A549 (cell line): ENCODE measurements around the gene NR2F1. TPM values are rescaled to one million over a fixed set of nuclear protein-coding genes. Genes with fewer than 3 reads are reported as not detected.

ENCODE experiments used
- ATAC-seq, 2 experiments: fragments of 200-7000 bp in 1 of 2; fragments of >200 bp in 1 of 2; cut with Nextera tagmentation in 1 of 2; cut with Tn5 transposase in 1 of 2; 3 replicates each; pipeline versions ENCODE4 v1.8.0 to v1.9.1; 2018 to 2020; ENCODE audit warnings: mild to moderate bottlenecking in 1 of 2, moderate library complexity in 1 of 2
- CTCF ChIA-PET: fragments of 300-600 bp; sonication (Branson Sonifier 250); formaldehyde crosslinking; extraction: SDS; loops from one replicate; lab custom pipeline; 2021; ENCODE audit warnings: antibody characterized with exemption, inconsistent platforms; lab: Yijun Ruan, JAX
- POLR2A ChIA-PET: fragments of 350-600 bp; formaldehyde crosslinking; extraction: SDS; loops from one replicate; lab custom pipeline; 2021; ENCODE audit warnings: antibody characterized with exemption, inconsistent platforms; lab: Yijun Ruan, JAX
- DNase-seq, 2 experiments: peaks; one replicate each; pipeline versions ENCODE4 v3.0.0 to v3.0.0-alpha.2; 2011 to 2016; ENCODE audit warnings: low read depth in 1 of 2, low spot score in 1 of 2
- FAIRE-seq: peaks from 2 replicates; lab custom pipeline; 2011; peaks lifted over from hg19 to GRCh38; lab: Jason Lieb, UNC
- H3K27ac ChIP-seq, 2 experiments: fragments of >200 bp; sonication (Bioruptor Twin); formaldehyde crosslinking; 3 replicates each; pipeline ENCODE4 v1.5.1; 2016 to 2017
- H3K4me1 ChIP-seq: fragments of >200 bp; sonication (Bioruptor Twin); formaldehyde crosslinking; 3 replicates; pipeline ENCODE4 v1.6.1; 2016
- H3K4me2 ChIP-seq: fragments of >200 bp; sonication (Bioruptor Twin); formaldehyde crosslinking; 3 replicates; pipeline ENCODE4 v1.6.1; 2016
- H3K4me3 ChIP-seq: fragments of >200 bp; sonication (Bioruptor Twin); formaldehyde crosslinking; 3 replicates; pipeline ENCODE4 v1.5.1; 2016
- H3K9me3 ChIP-seq: fragments of >200 bp; sonication (Bioruptor Twin); formaldehyde crosslinking; 3 replicates; pipeline ENCODE4 v1.6.1; 2016
- BHLHE40 ChIP-seq: IDR thresholded peaks from 2 replicates; pipeline ENCODE4 v1.6.1; 2012; ENCODE audit warnings: low read depth, low read length, inconsistent platforms
- CHD4 ChIP-seq: fragments of 200-600 bp; sonication (generic); IDR thresholded peaks from 2 replicates; pipeline ENCODE4 v1.6.1; 2016; ENCODE audit warnings: antibody characterized with exemption, mild to moderate bottlenecking, borderline replicate concordance
- CTCF ChIP-seq: fragments of >200 bp; sonication (Bioruptor Twin); formaldehyde crosslinking; IDR thresholded peaks from 3 replicates; pipeline ENCODE4 v1.5.1; 2016
- EHF ChIP-seq: fragments of 250-450 bp; sonication (Bioruptor Pico); IDR thresholded peaks from 2 replicates; pipeline ENCODE4 v1.5.0; 2020; ENCODE audit warnings: mild to moderate bottlenecking
- EP300 ChIP-seq, 2 experiments: fragments of >200 bp; sonication (Bioruptor Twin); formaldehyde crosslinking; IDR thresholded peaks; 2 replicates in 1 of 2; 3 replicates in 1 of 2; pipeline ENCODE4 v1.6.1; 2016 to 2017
- ESRRA ChIP-seq: fragments of 150-350 bp; IDR thresholded peaks from 2 replicates; pipeline ENCODE4 v1.6.1; 2014; ENCODE audit warnings: mild to moderate bottlenecking, low read length, borderline replicate concordance
- FOSB ChIP-seq: fragments of 250-450 bp; sonication (Bioruptor Pico); IDR thresholded peaks from 2 replicates; pipeline ENCODE4 v1.5.0; 2020; ENCODE audit warnings: mild to moderate bottlenecking, moderate library complexity
- FOSL2 ChIP-seq, 2 experiments: fragments of 450-650 bp in 1 of 2; fragments of >200 bp in 1 of 2; sonication (Bioruptor Twin) in 1 of 2; formaldehyde crosslinking; IDR thresholded peaks; 2 replicates each; pipeline versions ENCODE4 v1.5.0 to v1.6.1; 2016 to 2020; ENCODE audit warnings: mild to moderate bottlenecking in 1 of 2, moderate library complexity in 1 of 2
- HEYL ChIP-seq: fragments of 250-450 bp; sonication (Bioruptor Pico); IDR thresholded peaks from 2 replicates; pipeline ENCODE4 v1.8.0; 2021; ENCODE audit warnings: mild to moderate bottlenecking, moderate library complexity
- HMGXB4 ChIP-seq: fragments of 250-450 bp; sonication (Bioruptor Pico); IDR thresholded peaks from 2 replicates; pipeline ENCODE4 v1.5.0; 2021; ENCODE audit warnings: mild to moderate bottlenecking, moderate library complexity, borderline replicate concordance
- HOXA7 ChIP-seq: fragments of 250-450 bp; sonication (Bioruptor Pico); IDR thresholded peaks from 2 replicates; pipeline ENCODE4 v1.5.0; 2020; ENCODE audit warnings: mild to moderate bottlenecking, moderate library complexity
- HOXB5 ChIP-seq: fragments of 250-450 bp; sonication (Bioruptor Pico); IDR thresholded peaks from 2 replicates; pipeline ENCODE4 v1.5.0; 2020; ENCODE audit warnings: mild to moderate bottlenecking, moderate library complexity
- MAX ChIP-seq: IDR thresholded peaks from 2 replicates; pipeline ENCODE4 v1.6.1; 2012
- MYC ChIP-seq: IDR thresholded peaks from 2 replicates; pipeline ENCODE4 v1.6.1; 2012; ENCODE audit warnings: mild to moderate bottlenecking, inconsistent platforms, low read length, improper control_type of control experiment, borderline replicate concordance
- NPAS2 ChIP-seq: fragments of 250-450 bp; sonication (Bioruptor Pico); IDR thresholded peaks from 2 replicates; pipeline ENCODE4 v1.8.0; 2022; ENCODE audit warnings: mild to moderate bottlenecking, moderate library complexity, borderline replicate concordance
- POLR2AphosphoS2 ChIP-seq: conservative IDR thresholded peaks from 2 replicates; pipeline ENCODE4 v1.6.1; 2012; ENCODE audit warnings: low read length, improper control_type of control experiment, inconsistent platforms
- RAD21 ChIP-seq, 2 experiments: fragments of >200 bp in 1 of 2; sonication (Bioruptor Twin) in 1 of 2; formaldehyde crosslinking in 1 of 2; IDR thresholded peaks in 1 of 2; conservative IDR thresholded peaks in 1 of 2; 2 replicates in 1 of 2; 3 replicates in 1 of 2; pipeline ENCODE4 v1.6.1; 2012 to 2018; ENCODE audit warnings: inconsistent platforms in 1 of 2
- RFX5 ChIP-seq: fragments of 450-650 bp; IDR thresholded peaks from 2 replicates; pipeline ENCODE4 v1.7.1; 2014; ENCODE audit warnings: antibody characterized with exemption, mild to moderate bottlenecking, moderate library complexity
- RNF2 ChIP-seq: fragments of 200-600 bp; sonication (generic); IDR thresholded peaks from 2 replicates; pipeline ENCODE4 v1.6.1; 2016; ENCODE audit warnings: low read depth, mild to moderate bottlenecking, antibody characterized with exemption, moderate library complexity, borderline replicate concordance
- SMC3 ChIP-seq: fragments of >200 bp; sonication (Bioruptor Twin); formaldehyde crosslinking; IDR thresholded peaks from 3 replicates; pipeline ENCODE4 v1.6.1; 2018; ENCODE audit warnings: inconsistent platforms
- TFCP2L1 ChIP-seq: fragments of 250-450 bp; sonication (Bioruptor Pico); IDR thresholded peaks from 2 replicates; pipeline ENCODE4 v1.5.0; 2021; ENCODE audit warnings: mild to moderate bottlenecking
- TP53 ChIP-seq: fragments of 250-450 bp; sonication (Bioruptor Pico); IDR thresholded peaks from 2 replicates; pipeline ENCODE4 v1.5.0; 2021; ENCODE audit warnings: mild to moderate bottlenecking, moderate library complexity
- WGBS: methylation state at CpG from one replicate; pipeline ENCODE4 v1.1.6; 2017; ENCODE audit errors: missing lambda C conversion rate; 5-methylcytosine and 5-hydroxymethylcytosine counted together
- polyA plus RNA-seq, 4 experiments: library from polyadenylated mRNA; depleted of rRNA in 3 of 4; stranded (reverse); fragments of >200 nt; fragmentation: RNase III in 1 of 4; extraction: RNeasy Plus Mini Kit Qiagen cat#74134 plus additional on column Dnase treatment in 1 of 4; gene quantifications; 2 replicates in 3 of 4; 3 replicates in 1 of 4; pipeline ENCODE4 v1.2.3, GENCODE V29; 2011 to 2017
- TF ChIP-seq, protein P1 (sequence below): fragments of >200 bp; sonication (Bioruptor Twin); formaldehyde crosslinking; IDR thresholded peaks from 2 replicates; pipeline ENCODE4 v1.6.1; 2016

The NR2F1 gene
- polyA plus RNA-seq, 2 of the 4 experiments (the other 2 are of a cell fraction), result 5.0 to 5.2 TPM

DNA sequence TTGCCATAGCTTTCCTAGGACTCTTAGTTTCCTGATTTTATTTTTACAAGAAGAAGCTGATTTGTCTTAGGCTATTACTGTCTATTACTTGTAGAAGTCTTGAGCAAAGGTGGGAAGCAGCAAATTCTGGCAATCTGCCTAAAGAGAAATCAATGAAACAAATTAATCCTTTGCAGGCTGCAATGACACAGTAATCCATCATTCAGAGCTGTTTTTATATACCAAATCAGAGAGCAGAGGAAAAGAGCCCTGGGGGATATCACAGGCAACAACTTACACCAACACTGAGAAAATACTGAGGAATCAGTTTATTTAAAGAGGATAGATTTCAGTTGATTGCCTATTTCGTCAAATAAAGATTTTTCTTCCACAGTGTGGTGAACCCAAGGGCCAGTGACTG lies 15.6 kb upstream of the NR2F1 start:
- ATAC-seq (no peak), DNase-seq (no peak), FAIRE-seq (no peak)
- Histone ChIP-seq H3K9me3 (no peaks in the 10 kb centered on the region), H3K4me2 (no peak overlapping the region), H3K4me1 (peaks cover 9% of the 10 kb centered on the region), H3K27ac (no peak overlapping the region), H3K4me3 (no peak overlapping the region)
- CTCF ChIA-PET, result no interaction called here
- TF ChIP-seq TFCP2L1 (CRISPR knock-in tag), result no peak
- no peak for TF ChIP-seq ESRRA
- 83% methylated on average over 1 of the region's 1 CpG for WGBS
- POLR2A ChIA-PET, result no interaction called here

GRCh38 chr5:93569300-93570160 lies 13.5 kb upstream of the NR2F1 start:
- no peaks in the 10 kb centered on the region for H3K9me3 ChIP-seq
- DNase-seq (no peak), FAIRE-seq (no peak), ATAC-seq (no peak)
- peaks cover 3% of the 10 kb centered on the region; the same call in 2 of the 3 replicates for H3K4me1 ChIP-seq
- TF ChIP-seq CHD4, result no peak
- TF ChIP-seq MAX, result no peak
- TF ChIP-seq HEYL (CRISPR knock-in tag), result no peak
- no peak for TF ChIP-seq SMC3
- no peak for TF ChIP-seq FOSB
- TF ChIP-seq HMGXB4 (CRISPR knock-in tag), result no peak
- no peak for TF ChIP-seq RAD21 (conservative IDR thresholded peaks at IDR 0.05 in 1 of 2, IDR thresholded peaks at IDR 0.05 in 1 of 2)
- POLR2A ChIA-PET, result no interaction called here
- no peak overlapping the region for H3K27ac ChIP-seq
- WGBS, result 87% methylated on average over 13 of the region's 13 CpGs
- H3K4me3 ChIP-seq, result no peak overlapping the region
- no peak overlapping the region for H3K4me2 ChIP-seq
- CTCF ChIA-PET, result no interaction called here

DNA sequence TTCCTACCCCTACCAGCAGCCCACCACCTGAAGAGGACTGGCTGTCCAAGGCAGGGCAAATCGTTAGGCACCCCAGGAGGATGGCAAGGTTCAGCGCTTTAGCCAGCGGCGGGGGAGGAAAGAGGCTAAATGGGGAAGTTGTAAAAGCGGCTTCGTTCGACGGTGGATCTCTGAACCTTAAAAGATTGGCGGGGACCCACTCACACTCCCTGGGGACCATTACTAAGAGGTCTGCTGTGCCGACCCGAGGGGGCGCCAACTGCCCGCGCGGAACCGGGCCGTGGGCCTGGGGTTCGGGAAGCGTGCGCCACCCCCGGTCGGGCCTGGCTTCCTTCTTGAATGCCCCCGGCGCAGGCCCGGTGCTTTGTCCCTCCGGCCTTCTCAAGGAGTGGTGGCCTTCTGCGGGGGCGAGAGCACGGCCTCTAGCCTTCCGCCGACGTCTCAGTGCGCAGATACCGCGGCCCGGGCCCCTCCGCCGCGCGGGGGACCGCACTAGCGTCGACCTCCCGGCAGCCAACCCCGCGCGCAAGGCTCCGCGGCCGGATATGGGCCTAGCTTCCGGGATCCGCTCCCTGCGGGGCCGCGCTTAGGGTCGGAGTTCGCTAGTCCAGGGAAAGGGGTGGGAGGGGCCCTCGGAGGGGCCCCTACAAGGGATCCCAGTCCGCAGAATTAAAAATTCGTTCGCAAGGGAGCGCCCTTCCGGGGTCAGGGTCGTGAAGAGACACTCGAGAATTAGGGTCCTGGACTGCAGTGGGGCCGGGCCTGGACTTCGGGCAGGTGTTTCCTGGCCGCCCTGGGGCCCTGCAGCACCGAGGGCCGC lies 12.5 kb upstream of the NR2F1 start:
- Histone ChIP-seq H3K4me3 (no peak overlapping the region), H3K4me2 (no peak overlapping the region), H3K27ac (no peak overlapping the region), H3K4me1 (no peaks in the 10 kb centered on the region), H3K9me3 (no peaks in the 10 kb centered on the region)
- WGBS, result 94% methylated on average over 59 of the region's 70 CpGs
- FAIRE-seq (no peak), ATAC-seq (no peak), DNase-seq (no peak)
- POLR2A ChIA-PET, result no interaction called here
- CTCF ChIA-PET, result no interaction called here
- TF ChIP-seq ESRRA (no peak), EP300 (IDR thresholded peaks at IDR 0.05) (no peak), MYC (no peak), FOSL2 (IDR thresholded peaks at IDR 0.05) (no peak), FOSL2 (CRISPR knock-in tag; IDR thresholded peaks at IDR 0.05) (no peak), RFX5 (no peak), HOXB5 (no peak), BHLHE40 (no peak), RNF2 (no peak), EHF (CRISPR knock-in tag) (no peak), POLR2AphosphoS2 (no peak), CTCF (no peak), TP53 (CRISPR knock-in tag) (no peak), NPAS2 (CRISPR knock-in tag) (no peak), HOXA7 (CRISPR knock-in tag) (no peak), FOSB (no peak)
- TF ChIP-seq, protein P1, sequence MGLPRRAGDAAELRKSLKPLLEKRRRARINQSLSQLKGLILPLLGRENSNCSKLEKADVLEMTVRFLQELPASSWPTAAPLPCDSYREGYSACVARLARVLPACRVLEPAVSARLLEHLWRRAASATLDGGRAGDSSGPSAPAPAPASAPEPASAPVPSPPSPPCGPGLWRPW, result no peak
